Panc1 (cell line): ENCODE measurements around the gene CERKL. TPM values are rescaled to one million over a fixed set of nuclear protein-coding genes. Genes with fewer than 3 reads are reported as not detected.

ENCODE experiments used
- ATAC-seq: fragments of 200-7000 bp; cut with Tn5 transposase; 2 replicates; pipeline ENCODE4 v1.9.1; 2020; ENCODE audit warnings: mild to moderate bottlenecking, moderate library complexity
- BruUV-seq: library from RNA; stranded (reverse); fragments of 400-500 nt; replicated peaks from 2 replicates; lab custom pipeline; 2021; lab: Mats Ljungman, UMichigan
- CTCF ChIA-PET: fragments of 300-600 bp; sonication (Branson Sonifier 250); formaldehyde crosslinking; loops from one replicate; lab custom pipeline; 2022; ENCODE audit warnings: antibody characterized with exemption; lab: Charles Lee
- POLR2A ChIA-PET: fragments of 300-600 bp; sonication (Branson Sonifier 250); formaldehyde crosslinking; loops from one replicate; lab custom pipeline; 2022; ENCODE audit warnings: antibody characterized with exemption; lab: Charles Lee
- DNase-seq: peaks from one replicate; pipeline ENCODE4 v3.0.0-alpha.2; 2010; ENCODE audit warnings: low read depth, low spot score
- H3K27ac ChIP-seq: 2 replicates; pipeline ENCODE4 v1.5.1; 2011; ENCODE audit warnings: mild to moderate bottlenecking, low read length, inconsistent platforms
- H3K27me3 ChIP-seq: fragments of 200-500 bp; sonication (Bioruptor generic); 2 replicates; pipeline ENCODE4 v1.6.0; 2014; ENCODE audit warnings: low read length, inconsistent platforms; ENCODE audit not compliant: control insufficient read depth, insufficient read depth
- H3K36me3 ChIP-seq: fragments of 200-500 bp; sonication (Bioruptor generic); 2 replicates; pipeline ENCODE4 v1.5.1; 2014; ENCODE audit warnings: inconsistent platforms, mild to moderate bottlenecking, low read length, moderate library complexity; ENCODE audit not compliant: control insufficient read depth, insufficient read depth
- H3K4me1 ChIP-seq: 2 replicates; pipeline ENCODE4 v1.5.1; 2011; ENCODE audit warnings: inconsistent platforms, mild to moderate bottlenecking, low read length, moderate library complexity; ENCODE audit not compliant: control insufficient read depth, insufficient read depth
- H3K4me3 ChIP-seq, 2 experiments: 2 replicates each; pipeline ENCODE4 v1.5.1; 2011 to 2012; ENCODE audit warnings: low read depth in 2 of 2, low read length in 2 of 2, mild to moderate bottlenecking in 2 of 2, inconsistent platforms in 1 of 2, moderate library complexity in 1 of 2
- H3K9me3 ChIP-seq: fragments of 200-500 bp; sonication (Bioruptor generic); 2 replicates; pipeline ENCODE4 v1.5.1; 2014; ENCODE audit warnings: low read depth, mild to moderate bottlenecking, inconsistent platforms, low read length, moderate library complexity; ENCODE audit not compliant: control insufficient read depth, insufficient read depth
- POLR2AphosphoS5 ChIP-seq: IDR thresholded peaks from 2 replicates; pipeline ENCODE4 v1.6.1; 2012; ENCODE audit warnings: mild to moderate bottlenecking, low read depth, low read length, moderate library complexity
- SIN3A ChIP-seq: IDR thresholded peaks from 2 replicates; pipeline ENCODE4 v1.6.1; 2012; ENCODE audit warnings: low read depth, mild to moderate bottlenecking, low read length, moderate library complexity, borderline replicate concordance; ENCODE audit not compliant: insufficient read depth
- TCF7L2 ChIP-seq: IDR thresholded peaks from 2 replicates; pipeline ENCODE4 v1.6.1; 2011; ENCODE audit warnings: mild to moderate bottlenecking, low read depth, low read length, inconsistent platforms
- in situ Hi-C: cut with HindIII; loops from 2 replicates; pipeline ENCODE4 v1.10.0; 2016; ENCODE audit warnings: low sequenced_read_pairs, low pct_unique_long_range_greater_than_20kb
- intact Hi-C: fragments of 100-400 bp; cut with micrococcal nuclease; formaldehyde crosslinking; loops from one replicate; pipeline ENCODE4 v1.10.0; 2022; ENCODE audit not compliant: unreplicated experiment
- total RNA-seq: library from RNA; stranded (reverse); gene quantifications from one replicate; pipeline ENCODE4 v1.2.1, GENCODE V29; 2021; ENCODE audit not compliant: unreplicated experiment
- TF ChIP-seq, protein P1 (sequence below), 2 experiments: IDR thresholded peaks; 2 replicates each; pipeline ENCODE4 v1.6.1; 2011 to 2012; ENCODE audit warnings: low read depth in 2 of 2, control low read depth in 1 of 2, low read length in 1 of 2, mild to moderate bottlenecking in 1 of 2, moderate library complexity in 1 of 2; ENCODE audit not compliant: insufficient read depth in 1 of 2
- TF ChIP-seq, protein P2 (sequence below): fragments of 450-650 bp; IDR thresholded peaks from 2 replicates; pipeline ENCODE4 v1.5.1; 2017; ENCODE audit warnings: mild to moderate bottlenecking

The CERKL gene
- total RNA-seq, 1 experiment from 2014 or later = 0.87 TPM

DNA sequence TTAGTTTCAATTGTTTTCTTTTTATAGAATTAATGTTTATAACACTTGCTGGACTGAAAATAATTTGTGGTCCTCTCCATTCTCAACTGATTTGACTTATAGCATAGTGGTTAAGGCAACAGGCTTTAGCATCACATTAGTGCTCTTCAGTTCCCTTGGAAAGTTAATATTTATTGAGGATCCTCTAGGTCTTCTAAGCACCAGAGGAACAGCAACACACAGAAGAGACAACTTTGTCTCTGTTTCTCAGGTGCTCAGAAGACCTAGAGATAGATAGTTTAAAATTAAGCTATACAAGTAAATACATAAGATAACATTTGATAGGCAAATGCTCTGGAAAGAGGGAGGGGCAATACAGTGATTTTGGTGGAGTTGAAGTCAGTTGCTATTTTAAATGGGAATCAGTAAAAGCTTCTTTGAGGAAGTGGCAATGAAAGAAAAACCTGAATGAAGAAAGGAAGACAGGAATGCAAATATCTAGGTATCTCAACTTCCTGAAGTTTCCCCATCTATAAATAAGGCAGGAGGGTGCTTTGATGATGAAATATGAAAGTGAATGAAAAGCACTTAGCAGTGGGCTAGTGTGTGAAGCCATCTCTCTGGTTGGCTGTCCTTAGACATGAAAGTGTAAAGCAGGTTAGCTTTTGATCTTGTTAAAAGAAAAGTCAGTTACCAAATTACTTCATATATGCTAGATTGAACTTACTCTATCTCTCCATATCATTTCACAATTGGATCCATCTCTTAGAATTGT, 15.5 kb upstream of the CERKL start:
- no peak overlapping the region for H3K4me3 ChIP-seq
- CTCF ChIA-PET = no interaction called here
- no peaks in the 10 kb centered on the region for H3K36me3 ChIP-seq
- BruUV-seq = no TSS peak
- no peak for DNase-seq
- no peak for ATAC-seq
- intact Hi-C loops = no loop called here
- no peaks in the 10 kb centered on the region for H3K9me3 ChIP-seq
- no peaks in the 10 kb centered on the region for H3K4me1 ChIP-seq
- in situ Hi-C loops = no loop called here
- TF ChIP-seq POLR2AphosphoS5 (no peak), TCF7L2 (no peak), SIN3A (no peak)
- TF ChIP-seq, protein P1, sequence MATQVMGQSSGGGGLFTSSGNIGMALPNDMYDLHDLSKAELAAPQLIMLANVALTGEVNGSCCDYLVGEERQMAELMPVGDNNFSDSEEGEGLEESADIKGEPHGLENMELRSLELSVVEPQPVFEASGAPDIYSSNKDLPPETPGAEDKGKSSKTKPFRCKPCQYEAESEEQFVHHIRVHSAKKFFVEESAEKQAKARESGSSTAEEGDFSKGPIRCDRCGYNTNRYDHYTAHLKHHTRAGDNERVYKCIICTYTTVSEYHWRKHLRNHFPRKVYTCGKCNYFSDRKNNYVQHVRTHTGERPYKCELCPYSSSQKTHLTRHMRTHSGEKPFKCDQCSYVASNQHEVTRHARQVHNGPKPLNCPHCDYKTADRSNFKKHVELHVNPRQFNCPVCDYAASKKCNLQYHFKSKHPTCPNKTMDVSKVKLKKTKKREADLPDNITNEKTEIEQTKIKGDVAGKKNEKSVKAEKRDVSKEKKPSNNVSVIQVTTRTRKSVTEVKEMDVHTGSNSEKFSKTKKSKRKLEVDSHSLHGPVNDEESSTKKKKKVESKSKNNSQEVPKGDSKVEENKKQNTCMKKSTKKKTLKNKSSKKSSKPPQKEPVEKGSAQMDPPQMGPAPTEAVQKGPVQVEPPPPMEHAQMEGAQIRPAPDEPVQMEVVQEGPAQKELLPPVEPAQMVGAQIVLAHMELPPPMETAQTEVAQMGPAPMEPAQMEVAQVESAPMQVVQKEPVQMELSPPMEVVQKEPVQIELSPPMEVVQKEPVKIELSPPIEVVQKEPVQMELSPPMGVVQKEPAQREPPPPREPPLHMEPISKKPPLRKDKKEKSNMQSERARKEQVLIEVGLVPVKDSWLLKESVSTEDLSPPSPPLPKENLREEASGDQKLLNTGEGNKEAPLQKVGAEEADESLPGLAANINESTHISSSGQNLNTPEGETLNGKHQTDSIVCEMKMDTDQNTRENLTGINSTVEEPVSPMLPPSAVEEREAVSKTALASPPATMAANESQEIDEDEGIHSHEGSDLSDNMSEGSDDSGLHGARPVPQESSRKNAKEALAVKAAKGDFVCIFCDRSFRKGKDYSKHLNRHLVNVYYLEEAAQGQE (IDR thresholded peaks at IDR 0.05; ENCODE audit: insufficient read depth in 1 of 2, low read depth in 2 of 2, low read length in 1 of 2) = no peak
- TF ChIP-seq, protein P2, sequence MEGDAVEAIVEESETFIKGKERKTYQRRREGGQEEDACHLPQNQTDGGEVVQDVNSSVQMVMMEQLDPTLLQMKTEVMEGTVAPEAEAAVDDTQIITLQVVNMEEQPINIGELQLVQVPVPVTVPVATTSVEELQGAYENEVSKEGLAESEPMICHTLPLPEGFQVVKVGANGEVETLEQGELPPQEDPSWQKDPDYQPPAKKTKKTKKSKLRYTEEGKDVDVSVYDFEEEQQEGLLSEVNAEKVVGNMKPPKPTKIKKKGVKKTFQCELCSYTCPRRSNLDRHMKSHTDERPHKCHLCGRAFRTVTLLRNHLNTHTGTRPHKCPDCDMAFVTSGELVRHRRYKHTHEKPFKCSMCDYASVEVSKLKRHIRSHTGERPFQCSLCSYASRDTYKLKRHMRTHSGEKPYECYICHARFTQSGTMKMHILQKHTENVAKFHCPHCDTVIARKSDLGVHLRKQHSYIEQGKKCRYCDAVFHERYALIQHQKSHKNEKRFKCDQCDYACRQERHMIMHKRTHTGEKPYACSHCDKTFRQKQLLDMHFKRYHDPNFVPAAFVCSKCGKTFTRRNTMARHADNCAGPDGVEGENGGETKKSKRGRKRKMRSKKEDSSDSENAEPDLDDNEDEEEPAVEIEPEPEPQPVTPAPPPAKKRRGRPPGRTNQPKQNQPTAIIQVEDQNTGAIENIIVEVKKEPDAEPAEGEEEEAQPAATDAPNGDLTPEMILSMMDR = no peak
- H3K27me3 ChIP-seq = peaks cover 10% of the 10 kb centered on the region; the same call in 1 of the 2 replicates
- POLR2A ChIA-PET = no interaction called here
- H3K27ac ChIP-seq = no peak overlapping the region

DNA sequence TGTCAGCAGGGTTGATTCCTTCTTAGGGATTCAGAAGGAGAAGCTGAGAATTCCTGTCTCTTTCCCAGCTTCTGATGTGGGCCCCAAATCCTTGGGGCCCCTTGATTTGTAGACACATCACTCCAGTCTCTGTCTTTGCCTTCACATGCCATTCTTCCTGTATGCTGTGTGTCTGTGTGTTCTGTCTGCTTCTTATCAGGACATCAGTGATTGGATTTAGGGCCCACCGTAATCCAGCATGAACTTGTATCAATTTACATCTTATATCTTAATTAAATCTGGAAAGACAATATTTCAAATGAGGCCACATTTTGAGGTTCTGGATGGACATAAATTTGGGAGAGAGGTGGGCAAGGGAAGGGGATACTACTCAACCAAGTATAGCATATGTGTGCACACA, 13.7 kb upstream of the CERKL start:
- intact Hi-C loops = no loop called here
- Histone ChIP-seq H3K9me3 (peaks cover 10% of the 10 kb centered on the region; the same call in 1 of the 2 replicates), H3K27me3 (peaks cover 10% of the 10 kb centered on the region; the same call in 1 of the 2 replicates), H3K4me3 (no peak overlapping the region), H3K27ac (no peak overlapping the region), H3K4me1 (no peaks in the 10 kb centered on the region), H3K36me3 (no peaks in the 10 kb centered on the region)
- in situ Hi-C loops = no loop called here
- DNase-seq (no peak), ATAC-seq (no peak)
- TF ChIP-seq, protein P2 = no peak
- TF ChIP-seq TCF7L2 (no peak), POLR2AphosphoS5 (no peak), SIN3A (no peak)
- TF ChIP-seq, protein P1 (IDR thresholded peaks at IDR 0.05; ENCODE audit: insufficient read depth in 1 of 2, low read depth in 2 of 2, low read length in 1 of 2) = no peak
- POLR2A ChIA-PET = no interaction called here
- no TSS peak for BruUV-seq
- CTCF ChIA-PET = no interaction called here
